Pulmonary artery endothelial cell (primary cell): ENCODE measurements around the gene LFNG. TPM values are rescaled to one million over a fixed set of nuclear protein-coding genes. Genes with fewer than 3 reads are reported as not detected.
A peak's percentile ranks its signal among the peaks of the same experiment; 100 is the strongest.
"Not testable (repeated sequence)": the region's sequence is repeated elsewhere in the genome, so short reads cannot be mapped to it uniquely, and the experiment has no call there.

Experiments
- DNase-seq: peaks from one replicate; pipeline ENCODE4 v3.0.0-alpha.2; 2011; ENCODE audit warnings: low read depth, low spot score
- total RNA-seq: library from RNA; depleted of rRNA; stranded (reverse); fragments of >200 nt; gene quantifications from 2 replicates; pipeline ENCODE4 v1.2.3, GENCODE V29; 2014

LFNG gene
- total RNA-seq, 1 donor from 2014 or later = 8.6 TPM

DNA sequence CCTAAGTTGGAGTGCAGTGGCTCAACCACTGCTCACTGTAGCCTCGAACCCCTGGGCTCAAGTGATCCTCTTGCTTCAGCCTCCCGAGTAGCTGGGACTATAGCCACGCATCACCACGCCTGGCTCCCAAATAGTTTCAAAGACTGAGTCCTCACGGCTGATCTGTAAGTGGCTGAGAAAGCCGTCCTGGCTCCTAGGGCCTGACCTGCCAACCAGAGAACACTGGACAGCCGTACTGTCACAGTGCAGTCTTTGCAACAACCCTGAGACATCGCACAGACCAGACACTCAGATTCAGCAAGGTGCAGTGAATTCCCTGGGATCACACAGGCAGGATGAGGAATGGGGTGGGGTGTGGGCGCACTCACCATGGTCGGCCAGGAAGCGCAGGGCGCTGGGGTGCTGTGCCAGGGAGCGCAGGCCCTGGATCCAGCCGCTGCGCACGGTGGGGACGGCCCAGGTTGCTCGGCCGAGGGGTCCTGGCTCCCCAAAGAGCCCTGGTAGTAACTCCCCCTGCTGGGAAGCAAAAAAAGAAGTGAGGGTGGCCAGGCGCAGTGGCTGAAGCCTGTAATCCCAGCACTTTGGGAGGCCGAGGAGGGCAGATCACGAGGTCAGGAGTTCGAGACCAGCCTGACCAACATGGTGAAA lies 25.1 kb downstream of the LFNG start:
- no peak for DNase-seq

DNA sequence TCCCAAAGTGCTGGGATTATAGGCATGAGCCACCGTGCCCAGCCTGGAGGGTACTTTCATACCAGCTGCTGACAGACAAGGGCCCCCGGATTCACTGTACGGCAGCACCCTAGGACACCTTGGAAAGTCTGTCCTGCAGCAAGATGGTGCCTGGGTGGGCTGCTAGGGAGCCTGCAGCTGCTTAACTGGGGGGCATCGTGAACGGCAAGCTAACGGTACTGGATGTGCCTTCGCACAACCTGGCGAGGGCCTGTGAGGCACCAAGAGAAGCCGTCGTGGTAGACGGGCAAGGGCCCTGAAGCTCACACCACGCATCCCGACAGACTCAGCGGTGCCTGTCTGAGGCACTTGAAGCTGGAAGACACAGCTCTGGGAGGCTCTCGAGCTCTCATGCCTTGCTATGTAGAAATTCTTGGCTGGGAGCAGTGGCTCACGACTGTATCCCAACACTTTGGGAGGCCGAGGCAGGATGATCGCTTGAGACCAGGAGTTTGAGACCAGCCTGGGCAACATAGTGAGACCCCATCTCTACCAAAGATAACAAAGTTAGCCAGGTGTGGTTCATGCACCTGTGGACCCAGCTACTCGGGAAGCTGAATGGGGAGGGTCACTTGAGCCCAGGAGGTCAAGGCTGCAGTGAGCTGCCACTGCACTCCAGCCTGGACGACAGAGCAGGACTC lies 26.3 kb downstream of the LFNG start:
- DNase-seq = no peak

DNA sequence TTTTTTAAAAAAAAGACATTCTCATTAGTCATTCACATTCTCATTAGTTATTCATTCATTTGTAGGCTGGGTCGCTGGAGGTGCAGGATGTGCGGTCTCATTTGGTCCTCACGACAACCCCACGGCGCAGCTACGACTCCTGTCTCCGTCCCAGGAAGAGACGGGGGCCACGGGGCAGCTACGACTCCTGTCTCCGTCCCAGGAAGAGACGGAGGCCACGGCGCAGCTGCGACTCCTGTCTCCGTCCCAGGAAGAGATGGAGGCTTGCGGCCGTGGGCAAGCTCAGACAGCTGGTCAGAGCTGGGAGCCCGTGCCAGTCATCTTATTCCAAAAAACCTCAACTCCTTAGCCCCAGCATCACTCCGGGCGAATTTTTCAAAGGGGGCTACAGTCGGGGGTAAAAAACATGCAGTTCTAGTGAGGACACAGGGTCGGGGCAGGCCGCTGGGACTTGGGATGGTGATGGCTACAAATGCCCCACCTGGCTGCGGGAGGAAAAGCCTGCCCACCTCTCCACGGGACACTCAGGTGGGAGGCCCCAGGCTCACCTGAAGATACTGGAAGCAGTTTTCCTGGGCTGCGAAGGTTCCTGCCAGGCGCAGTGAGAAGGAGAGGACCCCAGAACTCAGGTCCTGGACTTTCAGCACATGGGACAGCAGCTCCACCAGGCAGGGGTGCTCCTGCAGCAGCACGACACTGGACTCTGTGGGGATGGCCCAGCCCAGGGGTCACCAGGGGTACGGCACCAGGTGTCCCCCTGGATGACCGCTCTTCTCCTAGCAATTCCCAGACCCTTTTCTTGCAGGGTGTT lies 27.4 kb downstream of the LFNG start:
- no peak for DNase-seq

DNA sequence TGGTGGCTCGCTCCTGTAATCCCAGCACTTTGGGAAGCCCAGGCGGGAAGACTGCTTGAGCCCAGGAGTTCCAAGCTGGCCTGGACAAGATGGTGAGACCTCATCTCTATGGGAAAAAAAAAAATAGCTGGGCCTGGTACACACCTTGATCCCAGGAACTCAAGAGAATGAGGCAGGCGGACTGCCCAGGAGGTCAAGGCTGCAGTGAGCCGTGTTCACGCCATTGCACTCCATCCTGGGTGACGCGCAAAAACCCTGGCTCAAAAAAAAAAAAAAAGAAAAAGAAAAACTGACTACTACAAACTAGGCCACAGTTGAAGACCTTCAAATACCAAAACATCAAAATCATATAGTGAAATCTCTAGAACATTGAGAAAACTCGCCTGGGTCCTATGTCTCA lies 31.8 kb downstream of the LFNG start:
- DNase-seq = no peak

DNA sequence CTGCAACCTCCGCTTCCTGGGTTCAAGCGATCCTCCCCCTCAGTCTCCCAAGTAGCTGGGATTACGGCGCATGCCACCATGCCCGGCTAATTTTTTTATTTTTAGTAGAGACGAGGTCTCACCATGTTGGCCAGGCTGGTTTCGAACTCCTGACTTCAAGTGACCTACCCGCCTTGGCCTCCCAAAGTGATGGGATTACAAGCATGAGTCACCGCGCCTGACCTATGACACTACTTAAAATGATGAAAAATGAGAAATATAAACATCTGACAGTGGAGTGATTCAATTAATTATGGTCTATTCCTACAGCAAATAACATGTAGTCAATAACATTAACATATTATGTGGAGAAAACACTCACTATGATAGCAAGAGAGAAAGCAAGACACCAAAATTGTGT lies 33.5 kb downstream of the LFNG start:
- no peak for DNase-seq

DNA sequence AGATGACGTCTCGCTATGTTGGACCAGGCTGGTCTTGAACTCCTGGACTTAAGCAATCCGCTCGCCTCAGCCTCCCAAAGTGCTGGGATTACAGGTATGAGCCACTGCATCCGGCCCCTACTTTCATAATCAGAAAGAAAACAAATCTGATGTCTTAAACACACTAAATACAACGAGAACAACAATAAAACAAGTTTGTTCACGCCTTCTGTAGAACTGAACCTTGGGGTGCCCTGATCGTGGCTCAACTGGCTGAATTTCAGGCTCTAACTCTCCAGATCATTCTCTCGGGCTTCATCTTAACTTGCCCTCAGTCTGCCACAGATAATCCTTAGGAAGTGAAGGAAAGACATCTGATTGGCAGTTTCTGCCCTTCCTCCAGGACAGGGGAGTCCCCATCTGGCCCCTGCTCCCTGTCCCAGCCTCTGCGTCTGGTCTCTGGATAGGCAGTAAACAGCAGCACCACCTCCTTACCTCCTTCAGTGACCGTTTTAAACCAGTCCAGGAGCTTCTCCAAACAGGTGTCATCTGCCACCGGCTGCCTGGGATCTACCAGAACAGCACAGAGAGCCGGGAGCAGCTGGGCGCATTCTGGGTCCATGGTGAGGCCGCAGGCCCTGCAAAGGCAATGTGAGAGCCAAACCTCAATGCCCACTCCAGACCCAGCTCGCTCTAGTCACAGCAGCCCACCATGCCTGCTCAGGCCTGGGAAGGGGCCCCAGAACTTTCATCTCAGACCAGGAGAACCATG lies 34.4 kb downstream of the LFNG start:
- DNase-seq = no peak

DNA sequence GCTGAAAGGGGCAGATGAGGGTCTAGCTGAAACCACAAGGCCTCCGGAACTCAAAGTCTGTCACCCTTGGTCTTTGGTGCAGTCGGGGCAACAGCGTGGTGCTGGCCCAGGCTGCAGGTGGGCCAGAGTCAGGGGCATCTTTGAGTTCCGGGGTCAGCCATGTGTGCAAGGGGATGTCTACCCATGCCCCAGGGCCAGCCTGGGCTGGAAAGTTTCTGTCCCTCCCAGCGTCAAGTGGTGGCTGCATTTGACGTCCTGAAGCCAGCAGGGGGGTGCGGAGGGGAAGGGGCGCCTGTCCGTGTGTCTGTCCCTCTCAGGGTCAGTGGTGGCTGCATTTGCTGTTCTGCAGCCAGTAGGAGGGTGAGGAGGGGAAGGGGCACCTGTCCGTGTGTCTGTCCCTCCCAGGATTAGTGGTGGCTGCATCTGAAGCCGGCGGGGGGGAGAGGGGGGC lies 35.1 kb downstream of the LFNG start:
- DNase-seq = no peak

DNA sequence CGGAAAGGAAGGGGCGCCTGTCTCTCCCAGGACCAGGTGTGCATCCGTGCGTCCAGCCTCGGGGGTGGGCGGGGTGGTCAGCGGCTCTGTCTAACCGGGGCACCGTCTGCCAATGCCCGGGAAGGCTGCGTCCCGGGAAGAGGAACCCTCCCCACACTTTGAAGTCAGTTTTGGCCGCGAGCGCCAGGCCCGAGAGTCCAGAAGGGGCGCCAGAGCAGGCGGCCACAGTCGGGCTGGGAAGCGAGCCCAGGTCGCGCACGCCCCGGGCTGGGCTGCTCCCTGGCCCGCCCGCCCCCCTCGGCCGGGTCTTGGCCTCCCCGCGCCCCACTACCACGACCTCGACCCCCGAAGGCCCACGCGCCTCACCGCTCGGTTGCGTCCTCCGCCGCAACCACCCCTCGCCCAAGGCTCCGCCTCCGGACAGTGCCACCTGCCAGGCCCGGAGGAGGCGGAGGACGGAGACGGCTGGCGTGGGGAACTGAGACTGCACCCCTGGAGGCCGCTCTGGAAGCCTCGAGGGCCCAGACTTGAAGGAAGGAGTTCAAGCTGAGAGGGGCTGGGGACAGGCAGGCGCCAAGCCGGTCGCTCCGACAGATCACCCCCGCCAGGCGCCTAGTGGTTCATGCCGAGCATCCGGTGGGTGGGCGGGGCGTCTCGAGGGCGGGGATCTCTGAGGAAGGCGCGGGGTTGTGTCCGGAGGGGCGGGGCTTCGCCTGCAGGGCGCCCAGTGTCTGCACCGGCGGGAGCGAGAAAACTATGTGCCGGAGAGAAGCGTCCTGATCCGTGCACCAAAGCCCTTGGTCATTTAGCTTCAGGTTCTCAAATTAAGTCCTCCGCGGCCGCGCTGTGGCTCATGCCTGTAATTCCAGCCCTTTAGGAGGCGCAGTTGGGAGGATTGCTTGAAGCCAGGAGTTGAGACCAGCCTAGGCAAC lies 35.8 kb downstream of the LFNG start, which contains the start of gene BRAT1:
TSS of gene BRAT1 (minus strand) at position 404 of the 932 bp plus-strand sequence. CDS start 1,093 bp downstream, outside the sequence.
- DNase-seq = peak; percentile 66

DNA sequence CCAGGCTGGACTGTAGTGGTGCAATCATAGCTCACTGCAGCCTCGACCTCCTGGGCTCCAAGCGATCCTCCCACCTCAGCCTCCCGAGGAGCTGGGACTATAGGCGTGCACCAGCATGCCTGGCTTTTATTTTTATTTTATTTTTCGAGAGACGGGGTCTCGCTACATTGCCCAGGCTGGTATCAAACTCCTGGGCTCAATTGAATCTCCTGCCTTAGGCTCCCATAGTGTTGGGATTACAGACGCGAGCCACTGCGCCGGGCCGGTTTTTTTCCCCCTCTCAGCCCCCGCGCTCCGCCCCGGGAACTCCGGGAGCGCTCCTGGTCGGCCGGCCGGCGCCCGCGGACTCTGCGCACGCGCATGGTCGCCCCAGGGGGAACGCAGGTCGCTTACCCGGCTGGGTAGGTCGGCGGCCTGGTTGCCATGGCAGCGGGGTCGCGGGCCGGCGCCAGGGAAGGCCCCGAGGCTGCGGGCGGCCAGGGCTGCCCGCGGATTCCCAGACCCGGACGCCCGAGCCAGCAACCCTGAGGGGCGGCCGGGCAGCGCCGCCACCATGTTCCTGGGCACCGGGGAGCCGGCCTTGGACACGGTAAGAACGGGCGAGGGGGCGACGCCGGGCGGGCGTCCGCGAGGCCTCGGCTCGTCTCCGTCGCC lies 39.2 kb downstream of the LFNG start, which contains the start of gene IQCE:
TSS of gene IQCE (plus strand) at position 351 of the 654 bp plus-strand sequence. CDS start at position 554, 203 bp downstream.
- peak; percentile 64 for DNase-seq

DNA sequence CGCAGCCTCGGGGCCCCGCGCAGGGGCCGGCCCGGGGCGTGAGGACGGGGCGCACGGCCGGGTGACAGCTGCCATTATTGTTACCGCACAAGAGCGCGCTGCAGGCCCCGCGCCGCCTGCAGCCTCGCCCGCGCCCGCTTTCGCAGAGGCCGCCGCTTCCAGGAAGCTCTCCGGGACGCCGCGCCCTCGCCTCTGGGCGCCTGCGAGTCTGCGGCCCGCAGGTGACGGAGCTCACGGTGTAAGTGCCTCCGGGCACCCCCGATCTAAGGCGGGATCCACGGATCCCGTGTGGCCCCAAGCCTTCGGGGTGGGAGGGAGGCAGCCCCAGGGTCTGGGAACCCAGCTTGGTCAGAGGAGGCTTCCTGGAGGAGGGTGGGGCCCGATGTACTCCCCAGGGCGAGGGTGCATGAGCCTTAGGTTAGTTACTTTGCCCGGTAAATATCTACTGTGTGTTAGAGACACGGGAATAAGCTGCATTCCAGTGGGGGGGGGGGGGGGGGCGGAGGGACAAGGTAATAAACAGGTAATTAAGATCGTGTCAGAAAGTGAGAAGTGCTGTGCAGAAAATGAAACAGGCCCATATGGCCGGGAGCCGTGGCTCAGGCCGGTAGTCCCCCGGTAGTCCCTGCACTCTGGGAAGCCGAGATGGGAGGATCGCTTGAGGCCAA lies 39.8 kb downstream of the LFNG start:
- no peak for DNase-seq

DNA sequence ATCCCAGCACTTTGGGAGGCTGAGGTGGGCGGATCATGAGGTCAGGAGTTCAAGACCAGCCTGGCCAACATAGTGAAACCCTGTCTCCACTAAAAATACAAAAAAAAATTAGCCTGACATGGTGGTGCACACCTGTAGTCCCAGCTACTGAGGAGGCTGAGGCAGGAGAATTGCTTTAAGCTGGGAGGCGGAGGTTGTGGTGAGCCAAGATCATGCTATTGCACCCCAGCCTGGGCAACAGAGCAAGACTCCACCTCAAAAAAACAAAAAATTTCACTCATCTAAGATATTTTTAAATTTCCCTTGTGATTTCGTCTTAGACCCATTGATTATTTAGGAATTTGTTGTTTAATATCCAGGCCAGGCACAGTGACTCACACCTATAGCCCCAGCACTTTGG lies 44.4 kb downstream of the LFNG start:
- DNase-seq = not testable (repeated sequence)

DNA sequence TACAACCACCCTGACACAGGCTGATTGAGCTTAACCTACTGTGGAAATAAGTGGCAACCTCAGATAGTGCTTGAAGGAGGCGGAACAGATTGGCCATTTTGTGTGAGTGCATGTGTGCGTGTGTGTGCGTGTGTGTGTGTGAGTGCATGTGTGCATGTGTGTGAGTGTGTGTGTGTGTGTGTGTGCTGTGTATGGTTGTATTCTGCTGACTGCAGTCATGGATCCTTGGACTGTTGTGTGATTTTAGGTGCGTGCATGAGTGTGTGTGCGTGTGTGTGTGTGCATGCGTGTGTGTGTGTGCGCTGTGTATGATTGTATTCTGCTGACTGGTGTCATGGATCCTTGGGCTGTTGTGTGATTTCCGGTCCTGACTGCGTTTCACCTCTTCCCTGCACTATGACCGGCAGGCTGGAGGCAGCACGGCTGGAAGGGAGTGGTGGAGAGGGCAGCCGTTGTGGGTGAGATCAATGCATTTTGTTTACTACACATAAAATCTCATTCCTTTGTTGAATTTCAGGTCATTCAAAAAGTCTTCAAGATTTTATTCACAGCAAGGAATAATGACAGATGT lies 45.5 kb downstream of the LFNG start:
- DNase-seq = no peak

DNA sequence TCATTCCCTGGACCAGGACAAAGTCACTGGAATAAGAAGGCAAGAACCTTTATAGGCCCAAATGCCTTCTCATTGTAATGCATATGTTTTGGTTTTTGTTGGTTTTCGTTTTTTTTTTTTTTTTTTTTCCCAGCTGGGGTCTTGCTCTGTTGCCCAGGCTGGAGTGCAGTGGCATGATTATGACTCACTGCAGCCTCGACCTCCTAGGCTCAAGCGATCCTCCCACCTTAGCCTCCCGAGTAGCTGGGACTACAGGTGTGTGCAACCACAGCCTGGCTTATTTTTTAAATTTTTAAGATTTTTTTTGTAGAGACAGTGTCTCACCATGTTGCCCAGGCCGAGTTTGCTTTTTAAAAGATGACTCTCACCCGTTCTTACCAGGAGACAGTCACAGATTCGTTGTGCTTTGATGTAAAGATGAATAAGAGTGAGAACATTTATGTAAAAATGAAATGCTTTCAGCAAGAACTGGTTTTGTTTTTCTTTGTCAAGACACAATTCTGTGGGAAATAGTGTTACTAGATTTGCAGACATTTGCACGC lies 46.8 kb downstream of the LFNG start:
- DNase-seq = no peak

DNA sequence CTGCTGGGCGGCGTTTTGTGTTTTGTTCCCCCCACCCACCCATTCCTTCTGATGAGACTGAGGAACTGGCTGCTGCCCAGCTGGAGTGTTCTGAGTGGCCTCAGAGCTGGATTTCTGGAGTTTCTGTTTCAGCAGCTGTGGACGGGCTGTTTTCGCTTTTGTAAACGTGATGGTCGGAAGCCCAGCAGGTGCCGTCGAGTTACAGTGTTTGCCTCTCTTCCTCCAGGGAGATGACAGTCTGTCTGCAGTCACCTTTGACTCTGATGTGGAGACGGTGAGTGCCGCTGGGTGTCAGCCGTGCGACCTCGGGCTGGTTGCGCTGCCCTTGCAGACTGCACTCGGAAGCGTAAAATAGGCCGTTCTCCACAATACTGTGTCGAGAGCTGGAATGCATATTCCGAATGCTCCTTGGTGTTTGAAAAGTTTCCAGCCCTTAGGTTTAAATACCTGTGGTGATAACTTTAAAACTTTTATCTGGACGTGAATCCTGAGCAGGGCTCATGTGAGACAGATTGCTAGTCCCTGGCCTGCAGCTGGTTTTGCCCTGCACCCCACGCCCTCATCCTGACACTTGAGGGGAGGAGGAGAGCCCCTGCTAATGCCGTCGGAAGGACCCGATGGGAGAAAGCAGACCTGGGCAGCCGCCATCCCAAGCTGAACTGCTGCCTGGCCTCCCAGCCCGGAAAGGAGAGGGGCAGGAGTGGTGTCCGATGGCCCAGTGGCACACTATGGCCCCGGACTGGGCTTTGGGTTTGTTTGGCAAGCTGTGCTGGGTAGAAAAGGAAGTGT lies 47.5 kb downstream of the LFNG start:
- DNase-seq = no peak

DNA sequence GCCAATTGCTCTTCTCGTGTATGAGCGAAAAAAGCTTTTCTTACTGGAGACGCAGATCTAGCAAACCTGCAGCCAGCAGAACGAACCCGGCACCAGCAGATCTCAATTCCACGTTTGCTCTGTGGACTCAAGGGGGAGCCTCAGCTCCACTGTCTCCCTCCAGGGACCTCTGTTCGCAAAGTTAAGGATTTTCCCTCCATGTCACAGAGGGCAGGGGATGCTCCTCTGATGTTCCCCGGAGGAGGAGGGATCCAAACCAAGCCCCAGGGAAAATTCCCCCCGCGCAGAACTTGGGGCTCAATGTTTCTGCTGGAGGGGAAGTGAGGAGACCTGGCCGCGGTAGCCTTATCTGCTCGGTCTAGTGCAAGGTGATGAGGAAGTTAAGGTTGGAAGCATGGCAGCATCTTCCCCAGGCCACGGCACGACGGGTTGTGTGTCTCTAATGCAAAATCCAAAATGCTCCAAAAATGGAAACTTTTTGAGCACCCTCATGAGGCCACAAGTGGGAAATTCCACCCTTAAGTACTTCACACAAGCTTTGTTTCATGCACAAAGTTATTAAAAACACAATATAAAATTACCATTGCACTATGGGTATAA lies 48.2 kb downstream of the LFNG start:
- no peak for DNase-seq

DNA sequence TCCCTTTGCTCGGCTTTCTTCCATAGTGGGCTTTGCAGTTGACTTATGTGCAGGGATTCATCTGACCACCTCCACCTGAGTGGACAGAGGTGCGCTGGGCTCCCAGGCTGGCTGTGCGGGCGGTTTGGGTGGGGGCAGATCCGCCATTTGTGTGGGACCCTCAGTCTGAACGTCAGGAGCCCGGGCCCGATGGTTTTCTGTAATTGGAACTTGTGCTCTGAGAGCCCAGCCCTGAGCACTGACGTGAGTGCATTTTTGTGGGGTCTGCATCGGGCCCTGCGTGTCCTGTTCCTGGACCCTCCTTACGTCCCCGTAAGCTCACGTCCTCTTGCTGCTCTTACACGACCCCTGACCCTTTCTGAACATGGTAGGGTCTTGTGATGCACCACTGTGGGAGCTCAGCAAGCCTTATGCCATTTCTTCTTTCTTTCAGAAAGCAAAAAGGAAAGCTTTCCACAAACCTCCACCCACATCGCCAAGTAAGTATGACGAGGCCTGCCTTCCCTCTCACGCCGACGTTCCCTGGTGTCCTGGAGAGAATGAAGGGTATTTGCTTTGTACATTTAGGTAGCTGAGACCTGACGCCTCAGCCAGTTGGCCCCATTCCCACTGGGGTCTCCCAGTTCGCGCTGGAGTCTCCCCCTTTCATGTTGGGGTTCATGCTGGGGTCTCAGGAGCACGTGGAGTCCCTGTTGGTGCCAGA lies 49.1 kb downstream of the LFNG start:
- no peak for DNase-seq

DNA sequence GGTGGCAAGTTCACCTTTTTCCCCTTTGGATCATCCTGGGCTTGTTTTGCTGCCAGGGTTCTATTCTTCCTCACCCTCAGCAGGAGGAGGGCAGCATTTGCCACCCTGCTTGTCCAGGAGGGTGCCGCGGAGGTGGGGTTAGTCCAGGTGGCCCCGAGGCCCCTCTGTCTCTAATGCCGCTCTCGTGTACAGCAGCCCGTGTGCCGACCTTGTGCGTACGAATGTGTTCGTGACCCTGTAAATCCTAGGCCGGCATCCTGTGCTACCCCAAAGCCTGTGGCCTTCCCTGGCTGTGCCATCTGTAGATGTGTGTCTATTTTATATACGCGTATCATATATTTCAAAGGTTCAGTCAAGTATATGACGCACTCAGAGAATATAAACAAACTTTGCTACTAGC lies 49.8 kb downstream of the LFNG start:
- DNase-seq = no peak
